Mucosa of descending colon (tissue), 3 donors: ENCODE results near the gene VWA2. TPM values are rescaled to one million over a fixed set of nuclear protein-coding genes. Genes with fewer than 3 reads are reported as not detected.

Source experiments
- ATAC-seq: fragments of 200-7000 bp; cut with Tn5 transposase; one replicate; pipeline ENCODE4 v1.9.1; 2020; ENCODE audit warnings: mild to moderate bottlenecking, moderate library complexity
- DNase-seq, 3 donors: peaks; one replicate each; pipeline ENCODE4 v3.0.0-alpha.2; 2020
- H3K36me3 ChIP-seq: fragments of 200-600 bp; one replicate; pipeline ENCODE4 v1.8.0; 2021; ENCODE audit warnings: low read depth, mild to moderate bottlenecking
- H3K4me1 ChIP-seq: fragments of 200-600 bp; one replicate; pipeline ENCODE4 v1.8.0; 2021; ENCODE audit warnings: low read depth, mild to moderate bottlenecking
- H3K4me3 ChIP-seq: fragments of 200-600 bp; one replicate; pipeline ENCODE4 v1.8.0; 2021; ENCODE audit warnings: mild to moderate bottlenecking
- H3K9me3 ChIP-seq: fragments of 200-600 bp; one replicate; pipeline ENCODE4 v1.8.0; 2021; ENCODE audit warnings: mild to moderate bottlenecking
- CTCF ChIP-seq: fragments of 200-600 bp; IDR thresholded peaks from one replicate; pipeline ENCODE4 v1.8.0; 2022; ENCODE audit warnings: antibody characterized with exemption, mild to moderate bottlenecking
- intact Hi-C, 2 donors: fragments of 100-400 bp; cut with DNase I in 1 of 2; cut with micrococcal nuclease in 1 of 2; formaldehyde crosslinking; loops; one replicate each; pipeline versions ENCODE4 v1.11.0 to v1.11.1; 2022; cut with DNase I, micrococcal nuclease
- long read RNA-seq, 2 donors: library from polyadenylated mRNA; unstranded; transcript quantifications; one replicate each; pipeline ENCODE4 v2.0.0, GENCODE V29; 2019 to 2021
- total RNA-seq, 3 donors: library from RNA; stranded (reverse); fragmentation: NEBNext Ultra II Directional in 2 of 3; extraction: Animal tissue kit (Norgen Biotek cat#: 25700) in 2 of 3; gene quantifications; one replicate each; pipeline versions ENCODE4 v1.2.1 to v1.2.4, GENCODE V29; 2021 to 2023
- donor health status: DM: no; HTN: no; CAD: no; lungs with moderate emphysema.
- donor health status: DM: no; HTN: no; CAD: no.
- donor health status: DM: no; HTN: yes; CAD: no.

The VWA2 gene
- 1 to 10 TPM in 2 of 3 donors, under 1 TPM in 1; 0.47 to 3.2 (median 1.9) TPM for total RNA-seq
- long read RNA-seq, donor 1: 0 reads
- long read RNA-seq, donor 2, partial matches to known transcripts: 0 of 1 reads
- long read RNA-seq, donor 2, other reads (novel, unspliced or antisense): 1 of 1 reads

GRCh38 chr10:114239117-114239993 lies at the start of gene VWA2:
Gene VWA2 (plus strand): TSS chr10:114239254. CDS start chr10:114248714, 9,460 bp downstream.
- DNase-seq (peak; percentile 62 to 72 (median 64)), ATAC-seq (peak; percentile 91)
- intact Hi-C loops: no loop called here
- no peak within 1 kb of the TSS for H3K4me3 ChIP-seq
- no peaks in the 10 kb centered on the region for H3K9me3 ChIP-seq
- TF ChIP-seq CTCF: no peak
- H3K36me3 ChIP-seq: no peaks in the 10 kb centered on the region
- peaks cover 15% of the 10 kb centered on the region for H3K4me1 ChIP-seq

GRCh38 chr10:114189700-114190099 lies 49.4 kb upstream of the VWA2 start:
- H3K36me3 ChIP-seq: no peaks in the 10 kb centered on the region
- ATAC-seq (no peak), DNase-seq (no peak)
- no peaks in the 10 kb centered on the region for H3K4me1 ChIP-seq
- no peaks in the 10 kb centered on the region for H3K9me3 ChIP-seq
- intact Hi-C loops: no loop called here
- H3K4me3 ChIP-seq: no peak overlapping the region
- no peak for TF ChIP-seq CTCF

GRCh38 chr10:114195079-114195478 lies 44.0 kb upstream of the VWA2 start:
- Histone ChIP-seq H3K9me3 (no peaks in the 10 kb centered on the region), H3K4me3 (no peak overlapping the region), H3K4me1 (no peaks in the 10 kb centered on the region), H3K36me3 (no peaks in the 10 kb centered on the region)
- intact Hi-C loops: no loop called here
- DNase-seq (no peak), ATAC-seq (no peak)
- TF ChIP-seq CTCF: no peak

GRCh38 chr10:114199239-114199638 lies 39.8 kb upstream of the VWA2 start:
- no peaks in the 10 kb centered on the region for H3K4me1 ChIP-seq
- no peak overlapping the region for H3K4me3 ChIP-seq
- DNase-seq (no peak), ATAC-seq (no peak)
- H3K36me3 ChIP-seq: no peaks in the 10 kb centered on the region
- intact Hi-C loops: no loop called here
- no peaks in the 10 kb centered on the region for H3K9me3 ChIP-seq
- no peak for TF ChIP-seq CTCF

GRCh38 chr10:114202812-114203211 lies 36.2 kb upstream of the VWA2 start:
- Histone ChIP-seq H3K36me3 (no peaks in the 10 kb centered on the region), H3K4me3 (no peak overlapping the region), H3K9me3 (no peaks in the 10 kb centered on the region), H3K4me1 (no peaks in the 10 kb centered on the region)
- DNase-seq (no peak), ATAC-seq (no peak)
- intact Hi-C loops: no loop called here
- TF ChIP-seq CTCF: no peak
